ENCODE measurements around the gene LMAN2L. TPM values are rescaled to one million over a fixed set of nuclear protein-coding genes. Genes with fewer than 3 reads are reported as not detected.

The LMAN2L gene
- total RNA-seq, 1 experiment from 2014 or later = 17.6 TPM

DNA sequence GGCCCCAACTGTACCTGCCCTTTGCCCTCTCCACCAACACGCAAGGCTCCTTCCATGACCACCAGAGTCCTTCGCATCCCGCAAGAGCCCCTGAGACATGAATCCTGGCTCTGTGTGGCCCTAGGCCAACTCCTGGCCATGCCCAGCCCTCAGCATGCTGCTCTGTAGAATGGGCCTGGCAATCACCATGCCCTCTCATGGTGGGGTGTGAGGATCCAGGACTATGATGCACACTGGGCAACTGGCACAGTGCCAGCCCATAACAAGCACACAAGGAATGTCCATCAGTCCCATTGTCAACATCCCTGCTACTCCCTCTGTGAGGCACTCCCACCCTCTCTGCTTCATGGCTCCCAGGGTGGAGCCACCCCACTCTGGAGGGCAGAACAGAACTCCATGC lies 52.6 kb downstream of the LMAN2L start:
- no peak for DNase-seq
- H3K4me1 Mint-ChIP-seq = peaks cover 6 to 12% of the 10 kb centered on the region in 2 experiments; a peak in 3 of 4 replicates
- no peaks in the 10 kb centered on the region for H3K79me2 ChIP-seq (ENCODE audit: insufficient read depth, low read length)
- H4K5ac ChIP-seq (ENCODE audit: insufficient read length, low read depth, low read length) = no peak overlapping the region
- no peak overlapping the region for H2BK20ac ChIP-seq (ENCODE audit: low read depth, low read length, poor library complexity, severe bottlenecking)
- no peak overlapping the region for H2AK5ac ChIP-seq (ENCODE audit: insufficient read length, low read length)
- no peak overlapping the region for H4K8ac ChIP-seq (replicated peaks; ENCODE audit: insufficient read length, low read depth, low read length)
- H3K36me3 Mint-ChIP-seq (ENCODE audit: insufficient read depth in 1 of 3, low read depth in 3 of 3) = no peaks in the 10 kb centered on the region
- H3K9me3 Mint-ChIP-seq = no peaks in the 10 kb centered on the region
- no peak overlapping the region for H3K4me3 Mint-ChIP-seq
- H3K27ac ChIP-seq (ENCODE audit: insufficient read length, low read depth, low read length) = no peak overlapping the region
- no peak overlapping the region for H3K18ac ChIP-seq (ENCODE audit: insufficient read length, low read depth, low read length)
- no peaks in the 10 kb centered on the region for H3K79me1 ChIP-seq (ENCODE audit: insufficient read depth, low read depth, low read length, poor library complexity, severe bottlenecking)
- H4K91ac ChIP-seq (ENCODE audit: insufficient read length, low read depth, low read length) = no peak overlapping the region
- no peaks in the 10 kb centered on the region for H3K4me1 ChIP-seq (ENCODE audit: insufficient read depth, low read length)
- H2BK5ac ChIP-seq (ENCODE audit: insufficient read length, low read length) = no peak overlapping the region
- no peaks in the 10 kb centered on the region for H4K20me1 ChIP-seq (ENCODE audit: control insufficient read depth, insufficient read depth, insufficient read length)
- peak overlapping the region in 2 of 3 experiments; percentile 18 to 28; a peak in 2 of 7 replicates for H3K27ac Mint-ChIP-seq
- H3K14ac ChIP-seq (ENCODE audit: insufficient read depth, low read length) = no peak overlapping the region
- no peak overlapping the region for H2BK15ac ChIP-seq (ENCODE audit: low read depth, low read length)
- no peaks in the 10 kb centered on the region for H3K23me2 ChIP-seq (ENCODE audit: insufficient read length, low read depth, low read length, poor library complexity, severe bottlenecking)
- H2BK120ac ChIP-seq (ENCODE audit: low read depth, low read length, poor library complexity, severe bottlenecking) = no peak overlapping the region
- H3K56ac ChIP-seq (ENCODE audit: insufficient read length, low read depth, low read length) = no peak overlapping the region
- H3K23ac ChIP-seq (ENCODE audit: insufficient read length, low read depth, low read length) = no peak overlapping the region
- H3T11ph ChIP-seq (ENCODE audit: low read length) = no peak overlapping the region
- no peak overlapping the region for H3K4ac ChIP-seq (ENCODE audit: low read depth, low read length)
- TF ChIP-seq, protein P1, sequence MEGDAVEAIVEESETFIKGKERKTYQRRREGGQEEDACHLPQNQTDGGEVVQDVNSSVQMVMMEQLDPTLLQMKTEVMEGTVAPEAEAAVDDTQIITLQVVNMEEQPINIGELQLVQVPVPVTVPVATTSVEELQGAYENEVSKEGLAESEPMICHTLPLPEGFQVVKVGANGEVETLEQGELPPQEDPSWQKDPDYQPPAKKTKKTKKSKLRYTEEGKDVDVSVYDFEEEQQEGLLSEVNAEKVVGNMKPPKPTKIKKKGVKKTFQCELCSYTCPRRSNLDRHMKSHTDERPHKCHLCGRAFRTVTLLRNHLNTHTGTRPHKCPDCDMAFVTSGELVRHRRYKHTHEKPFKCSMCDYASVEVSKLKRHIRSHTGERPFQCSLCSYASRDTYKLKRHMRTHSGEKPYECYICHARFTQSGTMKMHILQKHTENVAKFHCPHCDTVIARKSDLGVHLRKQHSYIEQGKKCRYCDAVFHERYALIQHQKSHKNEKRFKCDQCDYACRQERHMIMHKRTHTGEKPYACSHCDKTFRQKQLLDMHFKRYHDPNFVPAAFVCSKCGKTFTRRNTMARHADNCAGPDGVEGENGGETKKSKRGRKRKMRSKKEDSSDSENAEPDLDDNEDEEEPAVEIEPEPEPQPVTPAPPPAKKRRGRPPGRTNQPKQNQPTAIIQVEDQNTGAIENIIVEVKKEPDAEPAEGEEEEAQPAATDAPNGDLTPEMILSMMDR (conservative IDR thresholded peaks at IDR 0.05) = no peak
- no peak overlapping the region for H2AFZ ChIP-seq (ENCODE audit: low read length)
- H3K27me3 Mint-ChIP-seq (ENCODE audit: low read depth) = no peaks in the 10 kb centered on the region; the same call in 1 of the 2 replicates
- no peaks in the 10 kb centered on the region for H3K9me3 ChIP-seq (ENCODE audit: control insufficient read depth, low read depth, low read length)
- WGBS (ENCODE audit: extremely low coverage, insufficient read length, low lambda C conversion rate) = no CpG with 5 or more reads among the region's 3 CpGs
- no peak overlapping the region for H3K9ac ChIP-seq (ENCODE audit: extremely low read depth, insufficient read length, low read length)
- H2BK12ac ChIP-seq (ENCODE audit: insufficient read length, low read depth, low read length) = no peak overlapping the region
- no peaks in the 10 kb centered on the region for H3K27me3 ChIP-seq (ENCODE audit: insufficient read depth, low read length)
- H3K4me2 ChIP-seq (ENCODE audit: insufficient read depth, insufficient read length, low read length) = no peak overlapping the region

Data from H9 (cell line).